HepG2 (cell line): ENCODE data around the gene PCNP. TPM values are rescaled to one million over a fixed set of nuclear protein-coding genes. Genes with fewer than 3 reads are reported as not detected.

Experiments
- AGO1 ChIP-seq: fragments of 200-400 bp; formaldehyde crosslinking; IDR thresholded peaks from 2 replicates; pipeline ENCODE4 v1.6.1; 2017; ENCODE audit warnings: mild to moderate bottlenecking, low read depth, low read length, moderate library complexity; ENCODE audit not compliant: poor library complexity, severe bottlenecking
- KAT8 ChIP-seq: IDR thresholded peaks from 2 replicates; pipeline ENCODE4 v1.6.1; 2016; ENCODE audit warnings: missing genetic modification reagents, missing compliant biosample characterization
- MEF2D ChIP-seq: sonication (generic); formaldehyde crosslinking; IDR thresholded peaks from 2 replicates; pipeline ENCODE4 v1.5.1; 2020; ENCODE audit warnings: mild to moderate bottlenecking, missing genetic modification reagents
- NR3C1 ChIP-seq: sonication (generic); formaldehyde crosslinking; IDR thresholded peaks from 2 replicates; pipeline ENCODE4 v1.4.0; 2020; ENCODE audit warnings: missing genetic modification reagents
- PTBP1 ChIP-seq: fragments of 200-400 bp; formaldehyde crosslinking; IDR thresholded peaks from 2 replicates; pipeline ENCODE4 v1.6.1; 2018; ENCODE audit warnings: low read length, low read depth; ENCODE audit not compliant: poor library complexity, severe bottlenecking
- ZIK1 ChIP-seq: sonication (generic); formaldehyde crosslinking; IDR thresholded peaks from 2 replicates; pipeline ENCODE4 v1.5.0; 2020; ENCODE audit warnings: mild to moderate bottlenecking, low read depth, missing genetic modification reagents, borderline replicate concordance
- ZNF180 ChIP-seq: sonication (generic); formaldehyde crosslinking; IDR thresholded peaks from 2 replicates; pipeline ENCODE4 v1.4.0; 2020; ENCODE audit warnings: low read depth, missing genetic modification reagents, borderline replicate concordance
- ZNF451 ChIP-seq: sonication (generic); formaldehyde crosslinking; IDR thresholded peaks from 2 replicates; pipeline ENCODE4 v1.5.0; 2020; ENCODE audit warnings: mild to moderate bottlenecking, missing genetic modification reagents
- ZNF720 ChIP-seq: sonication (generic); formaldehyde crosslinking; IDR thresholded peaks from 2 replicates; pipeline ENCODE4 v1.4.0; 2020; ENCODE audit warnings: missing genetic modification reagents
- polyA plus RNA-seq, 8 experiments: library from polyadenylated mRNA; depleted of rRNA in 3 of 8; stranded (reverse) in 7 of 8; unstranded in 1 of 8; fragments of >200 nt; fragmentation: Illumina TruSeq in 4 of 8; extraction: Trizol in 4 of 8; gene quantifications; 2 replicates each; pipeline versions ENCODE4 v1.2.1 to v1.2.3, GENCODE V29; 2011 to 2016; ENCODE audit warnings: low read depth in 4 of 8, missing spikeins in 1 of 8, mixed read lengths in 1 of 8; ENCODE audit not compliant: insufficient read depth in 1 of 8
- total RNA-seq, 5 experiments: library from RNA; depleted of rRNA; stranded (reverse); fragments of >200 nt; fragmentation: Illumina TruSeq; extraction: Trizol; gene quantifications; 2 replicates each; pipeline ENCODE4 v1.2.3, GENCODE V29; 2016; ENCODE audit warnings: low read depth in 1 of 5
- TF ChIP-seq, protein P1 (sequence below), 2 experiments: fragments of 450-650 bp in 1 of 2; sonication (generic) in 1 of 2; formaldehyde crosslinking in 1 of 2; IDR thresholded peaks; 2 replicates each; pipeline versions ENCODE4 v1.6.1 to v1.8.0; 2016 to 2022; ENCODE audit warnings: antibody characterized with exemption in 1 of 2, mild to moderate bottlenecking in 1 of 2, missing genetic modification reagents in 1 of 2
- TF ChIP-seq, protein P2 (sequence below): sonication (generic); formaldehyde crosslinking; IDR thresholded peaks from 2 replicates; pipeline ENCODE4 v1.4.0; 2020; ENCODE audit warnings: missing genetic modification reagents
- TF ChIP-seq, protein P3 (sequence below): fragments of 450-650 bp; IDR thresholded peaks from 2 replicates; pipeline ENCODE4 v1.6.1; 2016
- TF ChIP-seq, protein P4 (sequence below): sonication (generic); formaldehyde crosslinking; conservative IDR thresholded peaks from 2 replicates; pipeline ENCODE4 v1.8.0; 2022; ENCODE audit warnings: missing genetic modification reagents

The PCNP gene
- total and polyA plus RNA-seq, 2 of the 13 experiments (the other 11 are each of a cell fraction or from before 2014, with no cell fraction given) = 44.1 to 78.2 TPM

DNA sequence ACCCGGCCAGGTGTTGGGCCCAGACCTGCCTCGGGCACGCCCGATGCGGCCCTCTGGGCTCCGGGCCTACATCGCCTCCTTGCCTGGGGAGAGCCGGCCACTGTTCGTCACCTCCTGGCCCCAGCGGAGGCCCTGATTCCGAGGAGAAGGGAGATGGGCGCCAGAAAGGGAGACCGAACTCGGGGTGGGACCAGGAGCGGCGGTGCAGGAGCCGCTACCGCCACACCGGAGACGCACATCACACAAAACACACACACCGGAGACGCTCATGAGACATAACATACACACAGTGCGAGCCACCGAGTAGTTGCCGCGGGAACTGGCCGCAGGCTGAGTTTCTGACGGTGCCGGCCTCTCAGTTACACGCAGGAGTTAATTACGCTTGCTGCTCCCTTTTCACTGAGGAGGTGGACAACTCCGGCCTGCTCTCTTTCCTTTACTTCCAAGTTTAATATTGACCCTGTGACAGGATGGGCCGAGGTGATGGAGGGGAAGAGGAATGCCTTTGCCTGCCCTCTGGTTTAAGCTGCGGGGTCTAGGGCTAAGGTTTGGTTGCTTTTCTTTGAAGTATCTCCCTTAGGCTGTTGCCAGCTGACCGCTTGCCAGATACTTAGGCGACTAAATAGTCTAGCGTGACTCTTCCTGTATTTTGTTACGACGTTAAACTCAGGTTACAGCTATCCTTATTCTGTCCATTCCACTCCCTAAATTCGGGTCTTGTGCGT is 570 bp downstream of the PCNP start (continued):
- TF ChIP-seq, protein P1, sequence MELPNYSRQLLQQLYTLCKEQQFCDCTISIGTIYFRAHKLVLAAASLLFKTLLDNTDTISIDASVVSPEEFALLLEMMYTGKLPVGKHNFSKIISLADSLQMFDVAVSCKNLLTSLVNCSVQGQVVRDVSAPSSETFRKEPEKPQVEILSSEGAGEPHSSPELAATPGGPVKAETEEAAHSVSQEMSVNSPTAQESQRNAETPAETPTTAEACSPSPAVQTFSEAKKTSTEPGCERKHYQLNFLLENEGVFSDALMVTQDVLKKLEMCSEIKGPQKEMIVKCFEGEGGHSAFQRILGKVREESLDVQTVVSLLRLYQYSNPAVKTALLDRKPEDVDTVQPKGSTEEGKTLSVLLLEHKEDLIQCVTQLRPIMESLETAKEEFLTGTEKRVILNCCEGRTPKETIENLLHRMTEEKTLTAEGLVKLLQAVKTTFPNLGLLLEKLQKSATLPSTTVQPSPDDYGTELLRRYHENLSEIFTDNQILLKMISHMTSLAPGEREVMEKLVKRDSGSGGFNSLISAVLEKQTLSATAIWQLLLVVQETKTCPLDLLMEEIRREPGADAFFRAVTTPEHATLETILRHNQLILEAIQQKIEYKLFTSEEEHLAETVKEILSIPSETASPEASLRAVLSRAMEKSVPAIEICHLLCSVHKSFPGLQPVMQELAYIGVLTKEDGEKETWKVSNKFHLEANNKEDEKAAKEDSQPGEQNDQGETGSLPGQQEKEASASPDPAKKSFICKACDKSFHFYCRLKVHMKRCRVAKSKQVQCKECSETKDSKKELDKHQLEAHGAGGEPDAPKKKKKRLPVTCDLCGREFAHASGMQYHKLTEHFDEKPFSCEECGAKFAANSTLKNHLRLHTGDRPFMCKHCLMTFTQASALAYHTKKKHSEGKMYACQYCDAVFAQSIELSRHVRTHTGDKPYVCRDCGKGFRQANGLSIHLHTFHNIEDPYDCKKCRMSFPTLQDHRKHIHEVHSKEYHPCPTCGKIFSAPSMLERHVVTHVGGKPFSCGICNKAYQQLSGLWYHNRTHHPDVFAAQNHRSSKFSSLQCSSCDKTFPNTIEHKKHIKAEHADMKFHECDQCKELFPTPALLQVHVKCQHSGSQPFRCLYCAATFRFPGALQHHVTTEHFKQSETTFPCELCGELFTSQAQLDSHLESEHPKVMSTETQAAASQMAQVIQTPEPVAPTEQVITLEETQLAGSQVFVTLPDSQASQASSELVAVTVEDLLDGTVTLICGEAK (IDR thresholded peaks at IDR 0.05) = no peak
- TF ChIP-seq, protein P1 (CRISPR knock-in tag; IDR thresholded peaks at IDR 0.05) = no peak; the same call in 1 of the 2 replicates
- TF ChIP-seq ZNF720 (CRISPR knock-in tag) (no peak), AGO1 (no peak), ZNF451 (CRISPR knock-in tag) (no peak; the same call in 1 of the 2 replicates), PTBP1 (no peak), ZIK1 (CRISPR knock-in tag) (no peak), NR3C1 (CRISPR knock-in tag) (no peak), KAT8 (CRISPR knock-in tag) (no peak), ZNF180 (CRISPR knock-in tag) (no peak), MEF2D (peak; percentile 39; the same call in 1 of the 2 replicates)
- TF ChIP-seq, protein P2, sequence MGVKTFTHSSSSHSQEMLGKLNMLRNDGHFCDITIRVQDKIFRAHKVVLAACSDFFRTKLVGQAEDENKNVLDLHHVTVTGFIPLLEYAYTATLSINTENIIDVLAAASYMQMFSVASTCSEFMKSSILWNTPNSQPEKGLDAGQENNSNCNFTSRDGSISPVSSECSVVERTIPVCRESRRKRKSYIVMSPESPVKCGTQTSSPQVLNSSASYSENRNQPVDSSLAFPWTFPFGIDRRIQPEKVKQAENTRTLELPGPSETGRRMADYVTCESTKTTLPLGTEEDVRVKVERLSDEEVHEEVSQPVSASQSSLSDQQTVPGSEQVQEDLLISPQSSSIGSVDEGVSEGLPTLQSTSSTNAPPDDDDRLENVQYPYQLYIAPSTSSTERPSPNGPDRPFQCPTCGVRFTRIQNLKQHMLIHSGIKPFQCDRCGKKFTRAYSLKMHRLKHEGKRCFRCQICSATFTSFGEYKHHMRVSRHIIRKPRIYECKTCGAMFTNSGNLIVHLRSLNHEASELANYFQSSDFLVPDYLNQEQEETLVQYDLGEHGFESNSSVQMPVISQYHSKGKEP = no peak
- TF ChIP-seq, protein P3, sequence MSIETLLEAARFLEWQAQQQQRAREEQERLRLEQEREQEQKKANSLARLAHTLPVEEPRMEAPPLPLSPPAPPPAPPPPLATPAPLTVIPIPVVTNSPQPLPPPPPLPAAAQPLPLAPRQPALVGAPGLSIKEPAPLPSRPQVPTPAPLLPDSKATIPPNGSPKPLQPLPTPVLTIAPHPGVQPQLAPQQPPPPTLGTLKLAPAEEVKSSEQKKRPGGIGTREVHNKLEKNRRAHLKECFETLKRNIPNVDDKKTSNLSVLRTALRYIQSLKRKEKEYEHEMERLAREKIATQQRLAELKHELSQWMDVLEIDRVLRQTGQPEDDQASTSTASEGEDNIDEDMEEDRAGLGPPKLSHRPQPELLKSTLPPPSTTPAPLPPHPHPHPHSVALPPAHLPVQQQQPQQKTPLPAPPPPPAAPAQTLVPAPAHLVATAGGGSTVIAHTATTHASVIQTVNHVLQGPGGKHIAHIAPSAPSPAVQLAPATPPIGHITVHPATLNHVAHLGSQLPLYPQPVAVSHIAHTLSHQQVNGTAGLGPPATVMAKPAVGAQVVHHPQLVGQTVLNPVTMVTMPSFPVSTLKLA = no peak
- TF ChIP-seq, protein P4, sequence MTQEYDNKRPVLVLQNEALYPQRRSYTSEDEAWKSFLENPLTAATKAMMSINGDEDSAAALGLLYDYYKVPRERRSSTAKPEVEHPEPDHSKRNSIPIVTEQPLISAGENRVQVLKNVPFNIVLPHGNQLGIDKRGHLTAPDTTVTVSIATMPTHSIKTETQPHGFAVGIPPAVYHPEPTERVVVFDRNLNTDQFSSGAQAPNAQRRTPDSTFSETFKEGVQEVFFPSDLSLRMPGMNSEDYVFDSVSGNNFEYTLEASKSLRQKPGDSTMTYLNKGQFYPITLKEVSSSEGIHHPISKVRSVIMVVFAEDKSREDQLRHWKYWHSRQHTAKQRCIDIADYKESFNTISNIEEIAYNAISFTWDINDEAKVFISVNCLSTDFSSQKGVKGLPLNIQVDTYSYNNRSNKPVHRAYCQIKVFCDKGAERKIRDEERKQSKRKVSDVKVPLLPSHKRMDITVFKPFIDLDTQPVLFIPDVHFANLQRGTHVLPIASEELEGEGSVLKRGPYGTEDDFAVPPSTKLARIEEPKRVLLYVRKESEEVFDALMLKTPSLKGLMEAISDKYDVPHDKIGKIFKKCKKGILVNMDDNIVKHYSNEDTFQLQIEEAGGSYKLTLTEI (CRISPR knock-in tag) = no peak
